A549 (cell line): ENCODE data around the gene RNF167. TPM values are rescaled to one million over a fixed set of nuclear protein-coding genes. Genes with fewer than 3 reads are reported as not detected.

Source experiments
- ATAC-seq, 2 experiments: fragments of 200-7000 bp in 1 of 2; fragments of >200 bp in 1 of 2; cut with Nextera tagmentation in 1 of 2; cut with Tn5 transposase in 1 of 2; 3 replicates each; pipeline versions ENCODE4 v1.8.0 to v1.9.1; 2018 to 2020; ENCODE audit warnings: mild to moderate bottlenecking in 1 of 2, moderate library complexity in 1 of 2
- CTCF ChIA-PET: fragments of 300-600 bp; sonication (Branson Sonifier 250); formaldehyde crosslinking; extraction: SDS; loops from one replicate; lab custom pipeline; 2021; ENCODE audit warnings: antibody characterized with exemption, inconsistent platforms; lab: Yijun Ruan, JAX
- POLR2A ChIA-PET: fragments of 350-600 bp; formaldehyde crosslinking; extraction: SDS; loops from one replicate; lab custom pipeline; 2021; ENCODE audit warnings: antibody characterized with exemption, inconsistent platforms; lab: Yijun Ruan, JAX
- DNase-seq, 2 experiments: peaks; one replicate each; pipeline versions ENCODE4 v3.0.0 to v3.0.0-alpha.2; 2011 to 2016; ENCODE audit warnings: low read depth in 1 of 2, low spot score in 1 of 2
- FAIRE-seq: peaks from 2 replicates; lab custom pipeline; 2011; peaks lifted over from hg19 to GRCh38; lab: Jason Lieb, UNC
- H3K27ac ChIP-seq, 2 experiments: fragments of >200 bp; sonication (Bioruptor Twin); formaldehyde crosslinking; 3 replicates each; pipeline ENCODE4 v1.5.1; 2016 to 2017
- H3K4me1 ChIP-seq: fragments of >200 bp; sonication (Bioruptor Twin); formaldehyde crosslinking; 3 replicates; pipeline ENCODE4 v1.6.1; 2016
- H3K4me2 ChIP-seq: fragments of >200 bp; sonication (Bioruptor Twin); formaldehyde crosslinking; 3 replicates; pipeline ENCODE4 v1.6.1; 2016
- H3K4me3 ChIP-seq: fragments of >200 bp; sonication (Bioruptor Twin); formaldehyde crosslinking; 3 replicates; pipeline ENCODE4 v1.5.1; 2016
- H3K9me3 ChIP-seq: fragments of >200 bp; sonication (Bioruptor Twin); formaldehyde crosslinking; 3 replicates; pipeline ENCODE4 v1.6.1; 2016
- BHLHE40 ChIP-seq: IDR thresholded peaks from 2 replicates; pipeline ENCODE4 v1.6.1; 2012; ENCODE audit warnings: low read depth, low read length, inconsistent platforms
- CEBPB ChIP-seq, 2 experiments: fragments of >200 bp in 1 of 2; sonication (Bioruptor Twin) in 1 of 2; formaldehyde crosslinking in 1 of 2; IDR thresholded peaks; 2 replicates each; pipeline ENCODE4 v1.6.1; 2012 to 2016
- CHD2 ChIP-seq: fragments of 150-350 bp; IDR thresholded peaks from 2 replicates; pipeline ENCODE4 v1.6.1; 2014; ENCODE audit warnings: low read length; ENCODE audit not compliant: partially characterized antibody
- EHF ChIP-seq: fragments of 250-450 bp; sonication (Bioruptor Pico); IDR thresholded peaks from 2 replicates; pipeline ENCODE4 v1.5.0; 2020; ENCODE audit warnings: mild to moderate bottlenecking
- EHMT2 ChIP-seq: fragments of 200-600 bp; sonication (generic); IDR thresholded peaks from 2 replicates; pipeline ENCODE4 v1.6.1; 2016; ENCODE audit warnings: antibody characterized with exemption, low read depth, mild to moderate bottlenecking, moderate library complexity
- ESRRA ChIP-seq: fragments of 150-350 bp; IDR thresholded peaks from 2 replicates; pipeline ENCODE4 v1.6.1; 2014; ENCODE audit warnings: mild to moderate bottlenecking, low read length, borderline replicate concordance
- FOSB ChIP-seq: fragments of 250-450 bp; sonication (Bioruptor Pico); IDR thresholded peaks from 2 replicates; pipeline ENCODE4 v1.5.0; 2020; ENCODE audit warnings: mild to moderate bottlenecking, moderate library complexity
- GATA3 ChIP-seq: IDR thresholded peaks from 2 replicates; pipeline ENCODE4 v1.6.1; 2012; ENCODE audit warnings: borderline replicate concordance
- JUN ChIP-seq, 2 experiments: fragments of >200 bp; sonication (Bioruptor Twin); formaldehyde crosslinking; IDR thresholded peaks; 2 replicates in 1 of 2; 3 replicates in 1 of 2; pipeline ENCODE4 v1.6.1; 2016 to 2017
- KDM5A ChIP-seq: fragments of 200-600 bp; sonication (generic); IDR thresholded peaks from 2 replicates; pipeline ENCODE4 v1.6.1; 2016; ENCODE audit warnings: antibody characterized with exemption, mild to moderate bottlenecking
- MAZ ChIP-seq: fragments of 150-350 bp; IDR thresholded peaks from 2 replicates; pipeline ENCODE4 v1.6.1; 2014; ENCODE audit warnings: antibody characterized with exemption, low read depth, low read length, borderline replicate concordance
- MYC ChIP-seq: IDR thresholded peaks from 2 replicates; pipeline ENCODE4 v1.6.1; 2012; ENCODE audit warnings: mild to moderate bottlenecking, inconsistent platforms, low read length, improper control_type of control experiment, borderline replicate concordance
- PHF8 ChIP-seq: fragments of 200-600 bp; sonication (generic); IDR thresholded peaks from 2 replicates; pipeline ENCODE4 v1.6.1; 2016; ENCODE audit warnings: low read depth, mild to moderate bottlenecking, antibody characterized with exemption, moderate library complexity, borderline replicate concordance
- POLR2A ChIP-seq: IDR thresholded peaks from 2 replicates; pipeline ENCODE4 v1.6.1; 2012; ENCODE audit warnings: mild to moderate bottlenecking, low read length
- RAD21 ChIP-seq, 2 experiments: fragments of >200 bp in 1 of 2; sonication (Bioruptor Twin) in 1 of 2; formaldehyde crosslinking in 1 of 2; IDR thresholded peaks in 1 of 2; conservative IDR thresholded peaks in 1 of 2; 2 replicates in 1 of 2; 3 replicates in 1 of 2; pipeline ENCODE4 v1.6.1; 2012 to 2018; ENCODE audit warnings: inconsistent platforms in 1 of 2
- RARB ChIP-seq: fragments of 250-450 bp; sonication (Bioruptor Pico); IDR thresholded peaks from 2 replicates; pipeline ENCODE4 v1.8.0; 2021; ENCODE audit warnings: mild to moderate bottlenecking, moderate library complexity
- TFCP2L1 ChIP-seq: fragments of 250-450 bp; sonication (Bioruptor Pico); IDR thresholded peaks from 2 replicates; pipeline ENCODE4 v1.5.0; 2021; ENCODE audit warnings: mild to moderate bottlenecking
- ZFP36 ChIP-seq: fragments of 450-650 bp; IDR thresholded peaks from 2 replicates; pipeline ENCODE4 v1.6.1; 2014; ENCODE audit warnings: borderline replicate concordance; ENCODE audit not compliant: partially characterized antibody
- ZSCAN20 ChIP-seq: fragments of 250-450 bp; sonication (Bioruptor Pico); IDR thresholded peaks from 2 replicates; pipeline ENCODE4 v1.8.0; 2022; ENCODE audit warnings: mild to moderate bottlenecking, moderate library complexity
- WGBS: methylation state at CpG from one replicate; pipeline ENCODE4 v1.1.6; 2017; ENCODE audit errors: missing lambda C conversion rate; 5-methylcytosine and 5-hydroxymethylcytosine counted together
- polyA minus RNA-seq: library from RNA; depleted of rRNA, polyadenylated mRNA; stranded (reverse); fragments of >200 nt; gene quantifications from 2 replicates; pipeline ENCODE4 v1.2.3, GENCODE V29; 2011; rRNA and poly(A)+ RNA removed
- polyA plus RNA-seq, 4 experiments: library from polyadenylated mRNA; depleted of rRNA in 3 of 4; stranded (reverse); fragments of >200 nt; fragmentation: RNase III in 1 of 4; extraction: RNeasy Plus Mini Kit Qiagen cat#74134 plus additional on column Dnase treatment in 1 of 4; gene quantifications; 2 replicates in 3 of 4; 3 replicates in 1 of 4; pipeline ENCODE4 v1.2.3, GENCODE V29; 2011 to 2017
- TF ChIP-seq, protein P1 (sequence below): IDR thresholded peaks from 2 replicates; pipeline ENCODE4 v1.6.1; 2012
- TF ChIP-seq, protein P2 (sequence below): IDR thresholded peaks from 2 replicates; pipeline ENCODE4 v1.6.1; 2012
- TF ChIP-seq, protein P3 (sequence below): fragments of >200 bp; sonication (Bioruptor Twin); formaldehyde crosslinking; IDR thresholded peaks from 3 replicates; pipeline ENCODE4 v1.6.1; 2016
- TF ChIP-seq, protein P4 (sequence below): fragments of 200-600 bp; sonication (generic); IDR thresholded peaks from 2 replicates; pipeline ENCODE4 v1.6.1; 2016; ENCODE audit warnings: antibody characterized with exemption, mild to moderate bottlenecking, moderate library complexity
- TF ChIP-seq, protein P5 (sequence below): IDR thresholded peaks from 2 replicates; pipeline ENCODE4 v1.6.1; 2012; ENCODE audit warnings: low read depth, borderline replicate concordance
- TF ChIP-seq, protein P6 (sequence below): fragments of >200 bp; sonication (Bioruptor Twin); formaldehyde crosslinking; IDR thresholded peaks from 3 replicates; pipeline ENCODE4 v1.5.1; 2016

Gene RNF167
- polyA plus RNA-seq (2011; rRNA removed) (98.7 and 110 TPM in 2 replicates), polyA plus RNA-seq (2017; fragmentation: RNase III; extraction: RNeasy Plus Mini Kit Qiagen cat#74134 plus additional on column Dnase treatment) (83.9 to 93.7 TPM (median 86.4 TPM) in 3 replicates), polyA minus RNA-seq (92.2 and 126 TPM in 2 replicates)
- polyA plus RNA-seq (2012; cell fraction: cytosol; rRNA removed): 99.0 and 115 TPM in 2 replicates
- polyA plus RNA-seq (2012; cell fraction: nucleus; rRNA removed): 101 and 111 TPM in 2 replicates

- WGBS: 2% methylated on average over 53 of the region's 72 CpGs
- no peaks in the 10 kb centered on the region for H3K9me3 ChIP-seq
- POLR2A ChIA-PET: interaction anchor here (0.6 to 3.2 kb wide), 23 partner anchors 9 to 230 kb away, joined by 3 to 83 read pairs (median 6); partner anchors contain the start of genes ARRB2, CAMTA2, CHRNE and ENO3
Measured at GRCh38 chr17:4939796-4940554, at the start of gene RNF167, which contains the start of gene SLC25A11. RNF167 (plus strand) TSS chr17:4940268; CDS start chr17:4940910, 642 bp downstream. SLC25A11 (minus strand) TSS chr17:4940046; CDS start chr17:4939910, 136 bp downstream.

More at GRCh38 chr17:4939796-4940554, at the start of gene RNF167, which contains the start of gene SLC25A11:
- TF ChIP-seq TFCP2L1 (CRISPR knock-in tag) (peak; percentile 76; the same call in 1 of the 2 replicates), ZFP36 (no peak), KDM5A (peak; percentile 71; the same call in 1 of the 2 replicates), FOSB (CRISPR knock-in tag) (no peak), POLR2A (peak; percentile 91), PHF8 (peak; percentile 87), ESRRA (0 out of 2 replicates have a peak, but pooled peaks have one; percentile 51), GATA3 (peak; percentile 95), CHD2 (peak; percentile 100), BHLHE40 (peak; percentile 77), EHMT2 (no peak), RARB (no peak), ZSCAN20 (no peak), EHF (no peak), JUN (IDR thresholded peaks at IDR 0.05) (peak; percentile 48 to 81; a peak in 4 of 5 replicates), MAZ (0 out of 2 replicates have a peak, but pooled peaks have one; percentile 30), CEBPB (IDR thresholded peaks at IDR 0.05) (peak in 1 of 2 experiments; percentile 24; a peak in 1 of 4 replicates), MYC (peak; percentile 68; the same call in 1 of the 2 replicates), RAD21 (conservative IDR thresholded peaks at IDR 0.05 in 1 of 2, IDR thresholded peaks at IDR 0.05 in 1 of 2) (0 out of 5 replicates have a peak, but pooled peaks of 1 of the 2 experiments have one; percentile 5)
- TF ChIP-seq, protein P1, sequence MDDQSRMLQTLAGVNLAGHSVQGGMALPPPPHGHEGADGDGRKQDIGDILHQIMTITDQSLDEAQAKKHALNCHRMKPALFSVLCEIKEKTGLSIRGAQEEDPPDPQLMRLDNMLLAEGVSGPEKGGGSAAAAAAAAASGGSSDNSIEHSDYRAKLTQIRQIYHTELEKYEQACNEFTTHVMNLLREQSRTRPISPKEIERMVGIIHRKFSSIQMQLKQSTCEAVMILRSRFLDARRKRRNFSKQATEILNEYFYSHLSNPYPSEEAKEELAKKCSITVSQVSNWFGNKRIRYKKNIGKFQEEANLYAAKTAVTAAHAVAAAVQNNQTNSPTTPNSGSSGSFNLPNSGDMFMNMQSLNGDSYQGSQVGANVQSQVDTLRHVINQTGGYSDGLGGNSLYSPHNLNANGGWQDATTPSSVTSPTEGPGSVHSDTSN: peak; percentile 21; the same call in 1 of the 2 replicates
- TF ChIP-seq, protein P2, sequence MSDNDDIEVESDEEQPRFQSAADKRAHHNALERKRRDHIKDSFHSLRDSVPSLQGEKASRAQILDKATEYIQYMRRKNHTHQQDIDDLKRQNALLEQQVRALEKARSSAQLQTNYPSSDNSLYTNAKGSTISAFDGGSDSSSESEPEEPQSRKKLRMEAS: peak; percentile 76
- TF ChIP-seq, protein P3, sequence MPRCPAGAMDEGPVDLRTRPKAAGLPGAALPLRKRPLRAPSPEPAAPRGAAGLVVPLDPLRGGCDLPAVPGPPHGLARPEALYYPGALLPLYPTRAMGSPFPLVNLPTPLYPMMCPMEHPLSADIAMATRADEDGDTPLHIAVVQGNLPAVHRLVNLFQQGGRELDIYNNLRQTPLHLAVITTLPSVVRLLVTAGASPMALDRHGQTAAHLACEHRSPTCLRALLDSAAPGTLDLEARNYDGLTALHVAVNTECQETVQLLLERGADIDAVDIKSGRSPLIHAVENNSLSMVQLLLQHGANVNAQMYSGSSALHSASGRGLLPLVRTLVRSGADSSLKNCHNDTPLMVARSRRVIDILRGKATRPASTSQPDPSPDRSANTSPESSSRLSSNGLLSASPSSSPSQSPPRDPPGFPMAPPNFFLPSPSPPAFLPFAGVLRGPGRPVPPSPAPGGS: peak; percentile 89; the same call in 2 of the 3 replicates
- TF ChIP-seq, protein P4, sequence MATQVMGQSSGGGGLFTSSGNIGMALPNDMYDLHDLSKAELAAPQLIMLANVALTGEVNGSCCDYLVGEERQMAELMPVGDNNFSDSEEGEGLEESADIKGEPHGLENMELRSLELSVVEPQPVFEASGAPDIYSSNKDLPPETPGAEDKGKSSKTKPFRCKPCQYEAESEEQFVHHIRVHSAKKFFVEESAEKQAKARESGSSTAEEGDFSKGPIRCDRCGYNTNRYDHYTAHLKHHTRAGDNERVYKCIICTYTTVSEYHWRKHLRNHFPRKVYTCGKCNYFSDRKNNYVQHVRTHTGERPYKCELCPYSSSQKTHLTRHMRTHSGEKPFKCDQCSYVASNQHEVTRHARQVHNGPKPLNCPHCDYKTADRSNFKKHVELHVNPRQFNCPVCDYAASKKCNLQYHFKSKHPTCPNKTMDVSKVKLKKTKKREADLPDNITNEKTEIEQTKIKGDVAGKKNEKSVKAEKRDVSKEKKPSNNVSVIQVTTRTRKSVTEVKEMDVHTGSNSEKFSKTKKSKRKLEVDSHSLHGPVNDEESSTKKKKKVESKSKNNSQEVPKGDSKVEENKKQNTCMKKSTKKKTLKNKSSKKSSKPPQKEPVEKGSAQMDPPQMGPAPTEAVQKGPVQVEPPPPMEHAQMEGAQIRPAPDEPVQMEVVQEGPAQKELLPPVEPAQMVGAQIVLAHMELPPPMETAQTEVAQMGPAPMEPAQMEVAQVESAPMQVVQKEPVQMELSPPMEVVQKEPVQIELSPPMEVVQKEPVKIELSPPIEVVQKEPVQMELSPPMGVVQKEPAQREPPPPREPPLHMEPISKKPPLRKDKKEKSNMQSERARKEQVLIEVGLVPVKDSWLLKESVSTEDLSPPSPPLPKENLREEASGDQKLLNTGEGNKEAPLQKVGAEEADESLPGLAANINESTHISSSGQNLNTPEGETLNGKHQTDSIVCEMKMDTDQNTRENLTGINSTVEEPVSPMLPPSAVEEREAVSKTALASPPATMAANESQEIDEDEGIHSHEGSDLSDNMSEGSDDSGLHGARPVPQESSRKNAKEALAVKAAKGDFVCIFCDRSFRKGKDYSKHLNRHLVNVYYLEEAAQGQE: peak; percentile 100
- TF ChIP-seq, protein P5, sequence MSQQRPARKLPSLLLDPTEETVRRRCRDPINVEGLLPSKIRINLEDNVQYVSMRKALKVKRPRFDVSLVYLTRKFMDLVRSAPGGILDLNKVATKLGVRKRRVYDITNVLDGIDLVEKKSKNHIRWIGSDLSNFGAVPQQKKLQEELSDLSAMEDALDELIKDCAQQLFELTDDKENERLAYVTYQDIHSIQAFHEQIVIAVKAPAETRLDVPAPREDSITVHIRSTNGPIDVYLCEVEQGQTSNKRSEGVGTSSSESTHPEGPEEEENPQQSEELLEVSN: peak; percentile 61
- TF ChIP-seq, protein P6, sequence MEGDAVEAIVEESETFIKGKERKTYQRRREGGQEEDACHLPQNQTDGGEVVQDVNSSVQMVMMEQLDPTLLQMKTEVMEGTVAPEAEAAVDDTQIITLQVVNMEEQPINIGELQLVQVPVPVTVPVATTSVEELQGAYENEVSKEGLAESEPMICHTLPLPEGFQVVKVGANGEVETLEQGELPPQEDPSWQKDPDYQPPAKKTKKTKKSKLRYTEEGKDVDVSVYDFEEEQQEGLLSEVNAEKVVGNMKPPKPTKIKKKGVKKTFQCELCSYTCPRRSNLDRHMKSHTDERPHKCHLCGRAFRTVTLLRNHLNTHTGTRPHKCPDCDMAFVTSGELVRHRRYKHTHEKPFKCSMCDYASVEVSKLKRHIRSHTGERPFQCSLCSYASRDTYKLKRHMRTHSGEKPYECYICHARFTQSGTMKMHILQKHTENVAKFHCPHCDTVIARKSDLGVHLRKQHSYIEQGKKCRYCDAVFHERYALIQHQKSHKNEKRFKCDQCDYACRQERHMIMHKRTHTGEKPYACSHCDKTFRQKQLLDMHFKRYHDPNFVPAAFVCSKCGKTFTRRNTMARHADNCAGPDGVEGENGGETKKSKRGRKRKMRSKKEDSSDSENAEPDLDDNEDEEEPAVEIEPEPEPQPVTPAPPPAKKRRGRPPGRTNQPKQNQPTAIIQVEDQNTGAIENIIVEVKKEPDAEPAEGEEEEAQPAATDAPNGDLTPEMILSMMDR: no peak
- CTCF ChIA-PET: interaction anchor here (0.5 to 3.5 kb wide), 19 partner anchors 11 to 150 kb away, joined by 3 to 33 read pairs (median 5); partner anchors contain the start of genes CAMTA2, CHRNE and SPAG7
- H3K4me1 ChIP-seq: peaks cover 49% of the 10 kb centered on the region
- peak within 1 kb of the TSS; percentile 94 for H3K4me2 ChIP-seq
- peak within 1 kb of the TSS; percentile 89 to 93 for H3K27ac ChIP-seq
- DNase-seq (peak; percentile 99 to 100), ATAC-seq (peak; percentile 80 to 81), FAIRE-seq (peak; percentile 97)
- peak within 1 kb of the TSS; percentile 85 for H3K4me3 ChIP-seq
